H9 (cell line): ENCODE data around the gene DTNB. TPM values are rescaled to one million over a fixed set of nuclear protein-coding genes. Genes with fewer than 3 reads are reported as not detected.

ENCODE experiments used
- DNase-seq: peaks from one replicate; pipeline ENCODE4 v3.0.0-alpha.2; 2017
- H2AFZ ChIP-seq: one replicate; pipeline ENCODE4 v1.6.1; 2013; ENCODE audit warnings: mild to moderate bottlenecking, low read length, control low read depth, moderate library complexity
- H2AK5ac ChIP-seq: 2 replicates; pipeline ENCODE4 v1.6.1; 2013; ENCODE audit warnings: low read length, control low read depth, mixed read lengths; ENCODE audit not compliant: insufficient read length
- H2BK120ac ChIP-seq: one replicate; pipeline ENCODE4 v1.6.1; 2013; ENCODE audit warnings: low read depth, mild to moderate bottlenecking, low read length, control low read depth, inconsistent platforms; ENCODE audit not compliant: poor library complexity, severe bottlenecking
- H2BK12ac ChIP-seq: 2 replicates; pipeline ENCODE4 v1.6.1; 2013; ENCODE audit warnings: low read length, control low read depth, mixed read lengths, low read depth; ENCODE audit not compliant: insufficient read length
- H2BK15ac ChIP-seq: 2 replicates; pipeline ENCODE4 v1.6.1; 2013; ENCODE audit warnings: low read depth, low read length, control low read depth
- H2BK20ac ChIP-seq: one replicate; pipeline ENCODE4 v1.6.1; 2013; ENCODE audit warnings: low read depth, mild to moderate bottlenecking, low read length, control low read depth, inconsistent platforms; ENCODE audit not compliant: poor library complexity, severe bottlenecking
- H2BK5ac ChIP-seq: 2 replicates; pipeline ENCODE4 v1.6.1; 2013; ENCODE audit warnings: low read length, control low read depth, mixed read lengths; ENCODE audit not compliant: insufficient read length
- H3K14ac ChIP-seq: 2 replicates; pipeline ENCODE4 v1.6.1; 2013; ENCODE audit warnings: low read length, control low read depth; ENCODE audit not compliant: insufficient read depth
- H3K18ac ChIP-seq: 2 replicates; pipeline ENCODE4 v1.6.1; 2013; ENCODE audit warnings: low read depth, mild to moderate bottlenecking, mixed read lengths, low read length, control low read depth; ENCODE audit not compliant: insufficient read length
- H3K23ac ChIP-seq: 2 replicates; pipeline ENCODE4 v1.6.1; 2013; ENCODE audit warnings: low read length, control low read depth, mixed read lengths, low read depth; ENCODE audit not compliant: insufficient read length
- H3K23me2 ChIP-seq: 2 replicates; pipeline ENCODE4 v1.6.1; 2013; ENCODE audit warnings: low read depth, mild to moderate bottlenecking, mixed read lengths, low read length, control low read depth; ENCODE audit not compliant: insufficient read length, poor library complexity, severe bottlenecking
- H3K27ac ChIP-seq: 2 replicates; pipeline ENCODE4 v1.5.1; 2013; ENCODE audit warnings: low read length, control low read depth, mixed read lengths, low read depth; ENCODE audit not compliant: insufficient read length
- H3K27me3 ChIP-seq: 2 replicates; pipeline ENCODE4 v1.6.1; 2013; ENCODE audit warnings: low read length, control low read depth, inconsistent platforms; ENCODE audit not compliant: insufficient read depth
- H3K4ac ChIP-seq: 2 replicates; pipeline ENCODE4 v1.6.1; 2013; ENCODE audit warnings: low read depth, mild to moderate bottlenecking, control low read depth, inconsistent platforms, low read length, moderate library complexity
- H3K4me1 ChIP-seq: 2 replicates; pipeline ENCODE4 v1.6.1; 2013; ENCODE audit warnings: low read length, control low read depth, inconsistent platforms; ENCODE audit not compliant: insufficient read depth
- H3K4me2 ChIP-seq: 2 replicates; pipeline ENCODE4 v1.6.1; 2013; ENCODE audit warnings: low read length, control low read depth, mixed read lengths; ENCODE audit not compliant: insufficient read length, insufficient read depth
- H3K56ac ChIP-seq: 2 replicates; pipeline ENCODE4 v1.6.1; 2013; ENCODE audit warnings: low read depth, mild to moderate bottlenecking, mixed read lengths, low read length, control low read depth; ENCODE audit not compliant: insufficient read length
- H3K79me1 ChIP-seq: 2 replicates; pipeline ENCODE4 v1.6.1; 2013; ENCODE audit warnings: low read depth, mild to moderate bottlenecking, moderate library complexity, low read length, control low read depth, inconsistent platforms; ENCODE audit not compliant: insufficient read depth, poor library complexity, severe bottlenecking
- H3K79me2 ChIP-seq: 2 replicates; pipeline ENCODE4 v1.6.1; 2013; ENCODE audit warnings: low read length, control low read depth, inconsistent platforms; ENCODE audit not compliant: insufficient read depth
- H3K9ac ChIP-seq: 2 replicates; pipeline ENCODE4 v1.6.1; 2013; ENCODE audit warnings: low read length, control low read depth, mixed read lengths; ENCODE audit not compliant: insufficient read length; ENCODE audit errors: extremely low read depth
- H3K9me3 ChIP-seq: one replicate; pipeline ENCODE4 v1.6.1; 2013; ENCODE audit warnings: low read depth, low read length, inconsistent platforms; ENCODE audit not compliant: control insufficient read depth
- H3T11ph ChIP-seq: one replicate; pipeline ENCODE4 v1.6.1; 2013; ENCODE audit warnings: mild to moderate bottlenecking, low read length, control low read depth, inconsistent platforms
- H4K20me1 ChIP-seq: one replicate; pipeline ENCODE4 v1.6.1; 2013; ENCODE audit not compliant: control insufficient read depth, insufficient read length, insufficient read depth
- H4K5ac ChIP-seq: 2 replicates; pipeline ENCODE4 v1.6.1; 2013; ENCODE audit warnings: low read depth, mild to moderate bottlenecking, mixed read lengths, low read length, control low read depth; ENCODE audit not compliant: insufficient read length
- H4K8ac ChIP-seq: replicated peaks from 2 replicates; pipeline ENCODE4 v1.6.1; 2013; ENCODE audit warnings: low read length, control low read depth, mixed read lengths, low read depth; ENCODE audit not compliant: insufficient read length
- H4K91ac ChIP-seq: 2 replicates; pipeline ENCODE4 v1.6.1; 2013; ENCODE audit warnings: low read depth, mild to moderate bottlenecking, moderate library complexity, mixed read lengths, low read length, control low read depth; ENCODE audit not compliant: insufficient read length
- H3K27ac Mint-ChIP-seq, 3 experiments: 2 replicates in 2 of 3; 3 replicates in 1 of 3; pipeline ENCODE4 v1.8.0; 2020 to 2021; ENCODE audit warnings: mixed read lengths in 3 of 3, mild to moderate bottlenecking in 1 of 3, moderate library complexity in 1 of 3
- H3K27me3 Mint-ChIP-seq: 2 replicates; pipeline ENCODE4 v1.8.0; 2021; ENCODE audit warnings: low read depth, mild to moderate bottlenecking, moderate library complexity, mixed read lengths
- H3K36me3 Mint-ChIP-seq, 3 experiments: 2 replicates in 2 of 3; 3 replicates in 1 of 3; pipeline ENCODE4 v1.8.0; 2020 to 2021; ENCODE audit warnings: low read depth in 3 of 3, mixed read lengths in 3 of 3; ENCODE audit not compliant: insufficient read depth in 1 of 3
- H3K4me1 Mint-ChIP-seq, 2 experiments: 2 replicates each; pipeline ENCODE4 v1.8.0; 2020; ENCODE audit warnings: mixed read lengths in 2 of 2
- H3K4me3 Mint-ChIP-seq, 2 experiments: 2 replicates in 1 of 2; 3 replicates in 1 of 2; pipeline ENCODE4 v1.8.0; 2020 to 2021; ENCODE audit warnings: mild to moderate bottlenecking in 2 of 2, mixed read lengths in 2 of 2, moderate library complexity in 1 of 2
- H3K9me3 Mint-ChIP-seq, 2 experiments: 2 replicates in 1 of 2; 3 replicates in 1 of 2; pipeline ENCODE4 v1.8.0; 2020; ENCODE audit warnings: mild to moderate bottlenecking in 2 of 2, mixed read lengths in 2 of 2, moderate library complexity in 1 of 2
- WGBS: extraction: QIAGEN DNeasy Blood & Tissue Kit; methylation state at CpG from one replicate; pipeline ENCODE4 v1.1.7; 2013; ENCODE audit warnings: missing lambda C conversion rate, low lambda C conversion rate, mixed read lengths; ENCODE audit not compliant: insufficient read length; ENCODE audit errors: extremely low coverage; 5-methylcytosine and 5-hydroxymethylcytosine counted together
- total RNA-seq: library from RNA; stranded (reverse); gene quantifications from 2 replicates; pipeline ENCODE4 v1.2.1, GENCODE V29; 2021
- TF ChIP-seq, protein P1 (sequence below): fragments of 200-600 bp; sonication (generic); conservative IDR thresholded peaks from 3 replicates; pipeline ENCODE4 v1.8.0; 2021; ENCODE audit warnings: antibody characterized with exemption, mild to moderate bottlenecking

DTNB gene
- total RNA-seq, 1 experiment from 2014 or later, result 26.7 TPM

DNA sequence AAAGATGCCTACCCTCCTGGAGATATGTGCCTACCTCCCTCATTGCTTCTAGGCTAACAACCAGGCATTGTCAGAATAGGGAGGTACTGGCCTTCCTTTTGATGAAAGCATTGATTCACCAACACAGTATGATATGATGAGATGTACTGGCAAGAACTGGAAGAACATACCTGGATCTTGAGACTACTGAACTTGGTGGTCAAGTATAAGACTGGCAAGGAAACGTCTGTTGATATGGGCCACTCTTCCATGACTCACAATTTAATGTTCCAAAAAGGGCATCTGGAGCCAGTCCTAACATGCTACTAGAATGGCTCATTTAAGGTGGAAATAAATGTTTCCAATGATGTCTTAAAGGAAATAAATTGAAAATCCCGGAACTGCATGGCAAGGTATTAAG lies 18.1 kb downstream of the DTNB start:
- H2BK120ac ChIP-seq, result no peak overlapping the region
- H3K18ac ChIP-seq, result no peak overlapping the region
- no peak overlapping the region for H3K23ac ChIP-seq
- no peak overlapping the region for H3K14ac ChIP-seq
- no peak overlapping the region for H2BK12ac ChIP-seq
- H3T11ph ChIP-seq, result no peak overlapping the region
- no peak overlapping the region for H2BK15ac ChIP-seq
- H3K4ac ChIP-seq, result no peak overlapping the region
- no peak overlapping the region for H3K27ac ChIP-seq
- no peak overlapping the region for H3K56ac ChIP-seq
- no peak for DNase-seq
- Mint-ChIP-seq H3K4me3 (no peak overlapping the region), H3K4me1 (no peaks in the 10 kb centered on the region), H3K9me3 (no peaks in the 10 kb centered on the region), H3K36me3 (peaks cover 0 to 4% (median 1%) of the 10 kb centered on the region in 3 experiments; a peak in 5 of 7 replicates), H3K27me3 (no peaks in the 10 kb centered on the region), H3K27ac (no peak overlapping the region)
- no peaks in the 10 kb centered on the region for H3K9me3 ChIP-seq
- no peak overlapping the region for H3K4me2 ChIP-seq
- H4K8ac ChIP-seq, result no peak overlapping the region
- no peaks in the 10 kb centered on the region for H4K20me1 ChIP-seq
- no peaks in the 10 kb centered on the region for H3K23me2 ChIP-seq
- no peaks in the 10 kb centered on the region for H3K27me3 ChIP-seq
- TF ChIP-seq, protein P1, sequence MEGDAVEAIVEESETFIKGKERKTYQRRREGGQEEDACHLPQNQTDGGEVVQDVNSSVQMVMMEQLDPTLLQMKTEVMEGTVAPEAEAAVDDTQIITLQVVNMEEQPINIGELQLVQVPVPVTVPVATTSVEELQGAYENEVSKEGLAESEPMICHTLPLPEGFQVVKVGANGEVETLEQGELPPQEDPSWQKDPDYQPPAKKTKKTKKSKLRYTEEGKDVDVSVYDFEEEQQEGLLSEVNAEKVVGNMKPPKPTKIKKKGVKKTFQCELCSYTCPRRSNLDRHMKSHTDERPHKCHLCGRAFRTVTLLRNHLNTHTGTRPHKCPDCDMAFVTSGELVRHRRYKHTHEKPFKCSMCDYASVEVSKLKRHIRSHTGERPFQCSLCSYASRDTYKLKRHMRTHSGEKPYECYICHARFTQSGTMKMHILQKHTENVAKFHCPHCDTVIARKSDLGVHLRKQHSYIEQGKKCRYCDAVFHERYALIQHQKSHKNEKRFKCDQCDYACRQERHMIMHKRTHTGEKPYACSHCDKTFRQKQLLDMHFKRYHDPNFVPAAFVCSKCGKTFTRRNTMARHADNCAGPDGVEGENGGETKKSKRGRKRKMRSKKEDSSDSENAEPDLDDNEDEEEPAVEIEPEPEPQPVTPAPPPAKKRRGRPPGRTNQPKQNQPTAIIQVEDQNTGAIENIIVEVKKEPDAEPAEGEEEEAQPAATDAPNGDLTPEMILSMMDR, result no peak
- no peak overlapping the region for H2BK5ac ChIP-seq
- H2AFZ ChIP-seq, result no peak overlapping the region
- no peak overlapping the region for H3K9ac ChIP-seq
- H2AK5ac ChIP-seq, result no peak overlapping the region
- H3K79me2 ChIP-seq, result peaks cover 3% of the 10 kb centered on the region; the same call in 1 of the 2 replicates
- H3K4me1 ChIP-seq, result no peaks in the 10 kb centered on the region
- no peak overlapping the region for H4K91ac ChIP-seq
- peaks cover 5% of the 10 kb centered on the region for H3K79me1 ChIP-seq
- no peak overlapping the region for H4K5ac ChIP-seq
- no CpG with 5 or more reads among the region's 2 CpGs for WGBS
- no peak overlapping the region for H2BK20ac ChIP-seq
